NK-92 (cell line): ENCODE data around the gene HIVEP3.

Experiments used
- DNase-seq: peaks from one replicate; lab custom pipeline; 2025; ENCODE audit not compliant: unreplicated experiment; lab: John Stamatoyannopoulos, UW

Gene HIVEP3

DNA sequence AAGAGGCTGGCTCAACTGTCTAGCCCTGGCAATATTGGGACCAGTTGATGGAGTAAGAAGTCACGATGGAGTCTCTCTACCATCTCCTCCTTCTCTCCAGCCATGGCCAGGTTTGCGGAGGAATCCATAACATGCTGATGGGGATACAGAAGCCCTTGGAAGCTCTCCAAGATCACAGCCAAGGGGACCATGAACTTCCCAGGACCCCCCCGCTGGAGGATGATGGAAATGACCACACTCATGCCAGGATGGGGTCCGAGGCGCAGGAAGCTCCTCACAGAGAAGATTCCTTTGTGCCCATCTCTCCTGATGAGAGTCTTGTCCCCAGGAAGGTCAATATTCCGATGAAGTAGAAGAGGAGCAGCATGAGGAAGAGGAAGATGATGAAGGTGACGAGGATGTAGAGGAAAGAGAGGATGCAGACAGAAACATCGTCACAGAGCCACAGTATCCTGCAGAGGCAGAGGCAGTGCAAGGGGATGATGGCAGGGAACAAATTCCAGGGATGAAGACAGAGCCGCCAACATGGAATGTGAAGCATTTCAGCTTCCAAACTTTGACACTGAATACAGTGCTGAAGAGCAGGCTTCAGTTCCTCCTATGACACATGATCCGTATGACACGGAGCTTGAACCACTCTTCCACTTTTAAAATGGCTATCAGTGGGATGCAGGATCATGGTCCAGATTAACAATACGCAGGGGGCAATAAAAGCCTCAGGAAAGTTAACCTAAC lies 376.4 kb downstream of the HIVEP3 start:
- DNase-seq: no peak

- DNase-seq: no peak
Measured at GRCh38 chr1:41541592-41541952, 377.1 kb downstream of the HIVEP3 start.

DNA sequence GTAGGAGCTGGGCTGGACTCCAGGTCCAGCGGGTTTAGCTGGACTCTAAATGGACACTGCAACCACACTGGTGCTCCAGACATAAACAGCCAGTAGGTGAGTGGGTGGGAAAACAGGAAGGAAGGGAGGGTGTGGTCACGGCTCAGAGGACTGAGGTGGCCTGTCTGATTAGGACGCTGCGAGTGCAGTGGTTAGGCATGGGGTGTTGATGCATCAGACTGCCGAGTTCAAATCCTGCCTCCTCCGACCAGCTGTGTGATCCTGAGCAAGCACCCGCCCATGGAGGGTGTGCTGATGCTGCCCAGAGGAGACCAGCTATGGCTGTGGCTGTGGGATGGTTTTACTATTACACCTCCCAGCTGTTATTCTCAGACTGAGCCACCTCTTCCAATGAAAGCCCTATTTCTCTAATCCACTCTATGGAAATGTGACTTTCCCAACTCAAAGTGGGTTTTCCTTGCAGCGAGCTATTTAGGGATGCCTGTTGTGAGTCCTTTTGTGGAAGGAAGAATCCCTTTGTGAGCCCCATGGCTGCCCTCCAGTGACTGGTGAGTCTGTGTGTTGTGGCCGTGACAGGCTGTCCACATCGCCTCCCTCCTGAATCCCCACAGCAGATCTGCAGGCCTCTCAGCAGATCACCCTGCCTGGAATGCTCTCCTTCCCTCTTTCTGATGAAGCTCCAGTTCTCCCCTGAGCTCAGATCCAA lies 377.7 kb downstream of the HIVEP3 start:
- DNase-seq: no peak

DNA sequence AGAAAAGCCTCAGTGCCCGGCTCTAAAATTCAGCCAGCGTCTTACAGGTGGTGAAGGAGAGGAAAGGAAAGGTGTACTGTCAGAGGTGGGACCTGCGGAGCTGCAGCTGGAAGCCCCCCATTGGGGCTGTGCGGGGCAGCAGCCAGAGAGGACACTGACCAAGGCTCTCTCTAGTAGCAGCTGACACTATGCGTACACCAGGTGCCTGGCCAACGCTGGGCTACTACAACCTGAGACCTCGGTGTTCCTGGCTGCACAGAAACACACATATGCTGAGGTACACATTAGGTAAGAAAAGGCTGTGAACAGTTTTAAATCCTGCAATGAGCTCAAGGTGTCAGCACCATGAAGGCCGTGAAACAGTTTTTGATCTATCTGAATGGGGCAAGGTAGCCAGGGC lies 378.7 kb downstream of the HIVEP3 start:
- no peak for DNase-seq

DNA sequence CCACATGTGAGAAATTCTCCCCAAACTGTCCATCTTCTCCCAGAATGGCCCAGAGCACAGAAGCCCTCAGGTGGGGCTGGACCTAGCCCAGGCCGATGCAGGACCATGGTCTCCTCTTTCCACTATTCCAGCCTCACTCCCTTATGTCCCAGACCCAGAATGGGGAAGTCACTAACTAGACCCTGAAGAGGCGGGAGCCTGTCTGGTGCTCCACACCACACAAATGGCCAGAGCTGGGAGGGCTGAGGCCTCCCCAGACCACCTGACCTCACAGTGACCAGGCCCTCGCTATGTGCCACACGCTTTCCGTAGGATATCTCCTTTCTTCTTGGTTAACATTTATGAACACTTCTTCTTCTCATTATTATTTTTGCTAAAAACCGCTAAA lies 379.3 kb downstream of the HIVEP3 start:
- no peak for DNase-seq

GRCh38 chr1:41538741-41539417 lies 379.8 kb downstream of the HIVEP3 start:
- no peak for DNase-seq

DNA sequence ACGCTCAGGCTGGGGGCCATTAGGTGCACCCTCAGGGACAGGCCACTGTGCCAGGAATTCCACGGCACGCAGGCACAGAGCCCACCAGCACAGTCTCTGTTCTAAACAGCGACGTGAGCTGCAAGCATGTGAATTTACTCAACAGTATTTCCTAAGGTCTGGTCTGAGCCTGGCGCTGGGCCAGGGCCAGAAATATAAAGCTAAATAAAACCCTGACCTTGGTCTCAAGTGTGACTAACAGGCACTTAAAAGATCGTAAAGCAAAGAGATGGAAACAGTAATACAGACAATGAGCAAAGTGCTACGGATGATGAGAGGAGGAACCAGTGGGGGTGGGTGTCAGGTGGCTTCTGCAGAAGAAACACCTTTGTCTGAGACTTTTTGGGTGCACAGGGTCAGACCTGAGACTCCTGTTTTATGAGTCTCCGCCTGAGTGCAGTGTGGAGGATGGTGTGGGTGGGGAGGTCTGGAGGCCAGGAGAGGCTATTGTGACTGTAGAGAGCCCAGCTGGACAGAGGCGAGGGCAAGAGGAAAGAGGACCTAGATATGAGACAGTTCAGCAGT lies 380.9 kb downstream of the HIVEP3 start:
- no peak for DNase-seq

GRCh38 chr1:41537251-41537650 lies 381.5 kb downstream of the HIVEP3 start:
- DNase-seq: no peak

- no peak for DNase-seq
Measured at GRCh38 chr1:41536361-41536802, 382.3 kb downstream of the HIVEP3 start.

DNA sequence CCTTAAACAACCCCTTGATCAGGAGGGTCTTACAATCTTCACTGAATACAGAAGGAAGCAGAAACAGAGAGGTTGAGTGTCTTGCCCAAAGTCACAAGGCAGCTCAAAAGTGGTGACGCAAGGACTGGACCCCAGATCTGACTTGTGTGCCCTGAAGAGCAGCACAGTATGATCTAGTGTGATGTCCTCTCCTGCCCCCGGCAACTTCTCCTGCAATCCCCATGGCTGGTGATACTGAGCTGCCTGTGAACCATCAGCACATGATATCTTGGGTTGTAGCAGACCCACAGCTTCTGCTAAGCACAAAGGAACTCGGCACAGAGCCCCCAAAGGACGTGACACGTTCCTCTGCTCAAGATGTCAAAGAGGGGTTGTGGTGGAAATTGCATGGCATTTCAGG lies 383.0 kb downstream of the HIVEP3 start:
- DNase-seq: no peak

- DNase-seq: no peak
Measured at GRCh38 chr1:41535276-41535675, 383.4 kb downstream of the HIVEP3 start.

GRCh38 chr1:41534181-41535076 lies 384.3 kb downstream of the HIVEP3 start:
- no peak for DNase-seq

- no peak for DNase-seq
Measured at GRCh38 chr1:41533731-41534080, 385.0 kb downstream of the HIVEP3 start.

- DNase-seq: no peak
Measured at GRCh38 chr1:41533016-41533730, 385.5 kb downstream of the HIVEP3 start.

DNA sequence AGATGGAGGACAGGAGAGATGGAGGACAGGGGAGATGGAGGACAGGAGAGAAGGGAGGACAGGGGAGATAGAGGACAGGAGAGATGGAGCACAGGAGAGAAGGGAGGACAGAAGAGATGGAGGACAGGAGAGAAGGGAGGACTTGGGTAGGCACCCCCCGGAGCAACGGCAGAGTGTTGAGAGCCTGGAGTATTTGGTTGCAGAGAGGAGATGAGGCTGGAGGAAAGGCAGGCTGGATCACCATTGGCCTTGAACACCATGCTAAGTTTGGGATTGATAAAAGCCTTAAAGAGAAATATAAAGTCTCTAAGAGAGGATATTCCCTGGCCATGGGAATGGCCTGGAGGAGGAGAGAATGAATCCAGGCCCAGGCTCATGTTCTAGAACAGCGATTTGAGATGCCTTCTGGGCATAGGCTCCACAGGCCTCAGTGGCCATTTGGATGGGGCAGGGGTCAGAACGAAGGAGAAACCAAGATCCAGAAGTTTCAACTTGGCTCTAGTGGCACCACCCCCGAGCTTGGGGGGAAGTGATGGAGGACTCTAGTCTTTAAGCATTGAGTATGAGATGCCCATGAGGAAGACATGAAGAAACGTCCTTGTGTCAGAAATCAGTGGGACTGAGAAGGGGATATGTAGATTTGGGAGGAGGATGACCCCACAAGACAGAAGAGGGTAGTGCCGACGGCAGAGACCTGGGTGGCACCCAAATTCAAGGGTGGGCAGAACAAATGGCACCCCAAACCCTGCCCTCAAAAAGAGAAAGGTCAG lies 386.3 kb downstream of the HIVEP3 start:
- DNase-seq: no peak

DNA sequence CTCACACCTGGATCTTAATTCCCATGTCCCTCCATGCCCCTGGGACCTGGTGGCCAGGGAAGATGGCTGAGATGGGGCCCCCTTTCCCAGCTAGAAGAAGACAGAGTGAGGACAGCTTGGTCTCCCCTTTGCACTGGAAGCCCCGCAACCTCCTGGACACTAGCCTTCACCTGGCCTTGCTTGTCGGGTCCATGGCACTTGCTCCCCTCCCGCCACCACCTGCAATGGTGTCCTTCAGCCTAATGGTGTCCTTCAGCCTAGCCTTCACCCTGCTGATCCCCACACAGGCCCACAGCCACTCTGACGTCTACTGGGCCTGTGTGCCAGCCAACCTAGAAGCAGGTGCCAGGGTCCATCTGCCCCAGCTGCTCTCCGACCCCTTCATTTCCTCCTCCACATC lies 388.3 kb downstream of the HIVEP3 start:
- DNase-seq: no peak

GRCh38 chr1:41529621-41530395 lies 388.9 kb downstream of the HIVEP3 start:
- DNase-seq: no peak

DNA sequence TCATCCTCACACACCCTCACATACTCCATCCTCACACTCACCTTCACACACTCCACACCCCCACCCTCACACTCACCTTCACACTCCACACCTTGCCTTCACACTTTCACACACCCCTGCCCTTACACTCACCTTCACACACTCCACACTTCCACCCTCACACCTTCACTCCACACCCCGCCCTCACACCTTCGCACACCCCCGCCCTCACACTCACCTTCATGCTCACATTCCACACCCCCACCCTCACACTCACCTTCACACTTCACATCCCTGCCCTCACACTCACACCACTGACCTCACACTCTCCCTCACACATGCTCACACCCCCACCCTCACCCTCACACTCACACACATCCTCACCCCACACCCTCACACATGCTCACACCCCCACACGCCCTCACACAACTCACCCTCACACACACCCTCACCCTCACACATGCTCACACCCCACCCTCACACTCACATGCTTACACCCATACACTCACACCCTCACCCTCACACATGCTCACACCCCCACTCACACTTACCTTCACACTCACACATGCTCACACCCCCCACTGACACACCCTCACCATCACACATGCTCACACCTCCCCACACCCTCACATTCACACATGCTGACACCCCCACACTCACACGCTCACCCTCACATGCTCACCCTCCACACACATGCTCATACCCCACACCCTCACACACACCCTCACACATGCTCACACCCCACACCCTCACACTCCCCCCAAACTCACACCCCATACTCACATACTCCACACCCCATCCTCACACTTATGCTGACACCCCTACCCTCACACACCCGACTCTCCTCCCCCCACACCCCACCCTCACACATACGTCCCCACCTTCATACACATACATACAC lies 389.8 kb downstream of the HIVEP3 start:
- no peak for DNase-seq
